ENCODE results near the gene IQGAP1.

Gene IQGAP1, protein sequence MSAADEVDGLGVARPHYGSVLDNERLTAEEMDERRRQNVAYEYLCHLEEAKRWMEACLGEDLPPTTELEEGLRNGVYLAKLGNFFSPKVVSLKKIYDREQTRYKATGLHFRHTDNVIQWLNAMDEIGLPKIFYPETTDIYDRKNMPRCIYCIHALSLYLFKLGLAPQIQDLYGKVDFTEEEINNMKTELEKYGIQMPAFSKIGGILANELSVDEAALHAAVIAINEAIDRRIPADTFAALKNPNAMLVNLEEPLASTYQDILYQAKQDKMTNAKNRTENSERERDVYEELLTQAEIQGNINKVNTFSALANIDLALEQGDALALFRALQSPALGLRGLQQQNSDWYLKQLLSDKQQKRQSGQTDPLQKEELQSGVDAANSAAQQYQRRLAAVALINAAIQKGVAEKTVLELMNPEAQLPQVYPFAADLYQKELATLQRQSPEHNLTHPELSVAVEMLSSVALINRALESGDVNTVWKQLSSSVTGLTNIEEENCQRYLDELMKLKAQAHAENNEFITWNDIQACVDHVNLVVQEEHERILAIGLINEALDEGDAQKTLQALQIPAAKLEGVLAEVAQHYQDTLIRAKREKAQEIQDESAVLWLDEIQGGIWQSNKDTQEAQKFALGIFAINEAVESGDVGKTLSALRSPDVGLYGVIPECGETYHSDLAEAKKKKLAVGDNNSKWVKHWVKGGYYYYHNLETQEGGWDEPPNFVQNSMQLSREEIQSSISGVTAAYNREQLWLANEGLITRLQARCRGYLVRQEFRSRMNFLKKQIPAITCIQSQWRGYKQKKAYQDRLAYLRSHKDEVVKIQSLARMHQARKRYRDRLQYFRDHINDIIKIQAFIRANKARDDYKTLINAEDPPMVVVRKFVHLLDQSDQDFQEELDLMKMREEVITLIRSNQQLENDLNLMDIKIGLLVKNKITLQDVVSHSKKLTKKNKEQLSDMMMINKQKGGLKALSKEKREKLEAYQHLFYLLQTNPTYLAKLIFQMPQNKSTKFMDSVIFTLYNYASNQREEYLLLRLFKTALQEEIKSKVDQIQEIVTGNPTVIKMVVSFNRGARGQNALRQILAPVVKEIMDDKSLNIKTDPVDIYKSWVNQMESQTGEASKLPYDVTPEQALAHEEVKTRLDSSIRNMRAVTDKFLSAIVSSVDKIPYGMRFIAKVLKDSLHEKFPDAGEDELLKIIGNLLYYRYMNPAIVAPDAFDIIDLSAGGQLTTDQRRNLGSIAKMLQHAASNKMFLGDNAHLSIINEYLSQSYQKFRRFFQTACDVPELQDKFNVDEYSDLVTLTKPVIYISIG (N-terminal part only)

DNA sequence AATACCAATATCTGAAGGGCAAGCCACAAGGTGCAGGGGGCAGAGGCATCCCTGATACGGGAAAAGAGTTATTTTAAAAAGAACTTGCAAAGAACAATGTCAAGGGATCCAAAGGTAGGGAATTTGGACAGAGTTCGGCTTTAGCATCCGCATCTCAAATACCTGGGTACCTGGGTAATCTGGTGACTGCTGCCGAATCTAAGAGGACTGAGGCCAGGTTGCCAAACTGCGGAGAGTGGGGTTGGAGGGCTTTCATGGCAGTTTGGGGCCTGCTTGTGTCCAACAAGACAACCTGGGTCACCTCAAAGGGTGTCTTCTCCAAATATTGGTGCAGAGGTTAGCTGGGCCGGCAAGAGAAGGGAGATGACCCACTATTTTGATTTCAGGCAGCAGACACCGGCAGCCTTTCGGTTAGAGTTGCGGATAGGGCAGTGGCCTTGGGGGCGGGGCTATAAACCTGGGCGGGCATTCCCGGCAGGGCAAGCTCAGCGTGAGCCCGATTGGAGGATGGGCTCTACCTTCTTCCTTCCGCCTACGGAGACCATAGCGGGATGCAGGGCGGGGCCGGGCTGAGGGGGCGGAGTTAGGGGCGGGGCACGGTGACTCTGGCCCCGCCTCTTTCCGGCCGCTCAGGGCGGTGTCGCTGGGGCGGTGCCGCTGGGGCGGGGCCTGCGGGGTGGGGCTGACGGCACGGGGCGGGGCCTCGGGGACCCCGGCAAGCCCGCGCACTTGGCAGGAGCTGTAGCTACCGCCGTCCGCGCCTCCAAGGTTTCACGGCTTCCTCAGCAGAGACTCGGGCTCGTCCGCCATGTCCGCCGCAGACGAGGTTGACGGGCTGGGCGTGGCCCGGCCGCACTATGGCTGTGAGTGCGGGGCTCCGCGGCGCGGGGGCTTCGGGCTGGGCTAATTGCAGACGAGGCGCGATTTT lies at the start of gene IQGAP1:
Gene IQGAP1, plus strand, starts transcription at position 709 of the 928 bp plus-strand sequence. Its CDS starts 100 bp downstream, at position 809.
- TF ChIP-seq, protein P1, sequence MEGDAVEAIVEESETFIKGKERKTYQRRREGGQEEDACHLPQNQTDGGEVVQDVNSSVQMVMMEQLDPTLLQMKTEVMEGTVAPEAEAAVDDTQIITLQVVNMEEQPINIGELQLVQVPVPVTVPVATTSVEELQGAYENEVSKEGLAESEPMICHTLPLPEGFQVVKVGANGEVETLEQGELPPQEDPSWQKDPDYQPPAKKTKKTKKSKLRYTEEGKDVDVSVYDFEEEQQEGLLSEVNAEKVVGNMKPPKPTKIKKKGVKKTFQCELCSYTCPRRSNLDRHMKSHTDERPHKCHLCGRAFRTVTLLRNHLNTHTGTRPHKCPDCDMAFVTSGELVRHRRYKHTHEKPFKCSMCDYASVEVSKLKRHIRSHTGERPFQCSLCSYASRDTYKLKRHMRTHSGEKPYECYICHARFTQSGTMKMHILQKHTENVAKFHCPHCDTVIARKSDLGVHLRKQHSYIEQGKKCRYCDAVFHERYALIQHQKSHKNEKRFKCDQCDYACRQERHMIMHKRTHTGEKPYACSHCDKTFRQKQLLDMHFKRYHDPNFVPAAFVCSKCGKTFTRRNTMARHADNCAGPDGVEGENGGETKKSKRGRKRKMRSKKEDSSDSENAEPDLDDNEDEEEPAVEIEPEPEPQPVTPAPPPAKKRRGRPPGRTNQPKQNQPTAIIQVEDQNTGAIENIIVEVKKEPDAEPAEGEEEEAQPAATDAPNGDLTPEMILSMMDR (IDR thresholded peaks at IDR 0.05; ENCODE audit: insufficient read depth, low read length, poor library complexity, severe bottlenecking) = no peak
- no peaks in the 10 kb centered on the region for H3K27me3 ChIP-seq (replicated peaks; ENCODE audit: control insufficient read depth, insufficient read depth, low read length)
- H3K36me3 ChIP-seq (ENCODE audit: control insufficient read depth, insufficient read depth, low read length) = peaks cover 3% of the 10 kb centered on the region
- DNase-seq (ENCODE audit: extremely low read depth, insufficient read length) = peak; percentile 93
- H3K4me3 ChIP-seq (replicated peaks; ENCODE audit: low read depth, low read length) = peak within 1 kb of the TSS; percentile 96

- DNase-seq (ENCODE audit: extremely low read depth, insufficient read length) = no peak
- Histone ChIP-seq H3K36me3 (ENCODE audit: control insufficient read depth, insufficient read depth, low read length) (no peaks in the 10 kb centered on the region), H3K4me3 (replicated peaks; ENCODE audit: low read depth, low read length) (no peak overlapping the region), H3K27me3 (replicated peaks; ENCODE audit: control insufficient read depth, insufficient read depth, low read length) (no peaks in the 10 kb centered on the region)
- TF ChIP-seq, protein P1 (IDR thresholded peaks at IDR 0.05; ENCODE audit: insufficient read depth, low read length, poor library complexity, severe bottlenecking) = no peak
These were observed 49.5 kb upstream of the IQGAP1 start for GRCh38 chr15:90338532-90338931.

DNA sequence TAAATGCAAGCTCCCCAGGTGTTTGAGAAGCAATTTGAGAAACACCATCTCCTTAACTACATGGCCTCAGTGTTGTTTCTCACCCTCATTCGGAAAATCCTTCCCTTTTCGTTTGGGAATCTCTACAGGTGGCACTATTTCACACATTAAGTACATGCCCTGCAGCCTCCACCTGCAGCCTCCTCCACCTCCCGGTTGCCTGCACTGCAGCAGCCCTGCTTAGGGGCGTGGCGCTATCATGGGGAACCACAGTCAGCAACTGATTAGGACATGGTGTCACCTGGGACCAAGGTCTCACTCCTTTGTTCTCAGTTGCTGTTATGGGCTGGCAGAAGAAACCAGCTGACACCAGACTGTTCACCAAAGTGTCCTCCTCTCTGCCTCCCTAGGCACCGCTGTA lies 47.7 kb upstream of the IQGAP1 start:
- DNase-seq (ENCODE audit: extremely low read depth, insufficient read length) = no peak
- Histone ChIP-seq H3K4me3 (replicated peaks; ENCODE audit: low read depth, low read length) (no peak overlapping the region), H3K36me3 (ENCODE audit: control insufficient read depth, insufficient read depth, low read length) (no peaks in the 10 kb centered on the region), H3K27me3 (replicated peaks; ENCODE audit: control insufficient read depth, insufficient read depth, low read length) (no peaks in the 10 kb centered on the region)
- TF ChIP-seq, protein P1 (IDR thresholded peaks at IDR 0.05; ENCODE audit: insufficient read depth, low read length, poor library complexity, severe bottlenecking) = no peak

- no peaks in the 10 kb centered on the region for H3K36me3 ChIP-seq (ENCODE audit: control insufficient read depth, insufficient read depth, low read length)
- TF ChIP-seq, protein P1 (IDR thresholded peaks at IDR 0.05; ENCODE audit: insufficient read depth, low read length, poor library complexity, severe bottlenecking) = no peak
- DNase-seq (ENCODE audit: extremely low read depth, insufficient read length) = no peak
- no peak overlapping the region for H3K4me3 ChIP-seq (replicated peaks; ENCODE audit: low read depth, low read length)
- no peaks in the 10 kb centered on the region for H3K27me3 ChIP-seq (replicated peaks; ENCODE audit: control insufficient read depth, insufficient read depth, low read length)
These were observed 44.7 kb upstream of the IQGAP1 start for GRCh38 chr15:90343302-90343790.
